Measurements from ENCODE around the gene MYOZ1. TPM values are rescaled to one million over a fixed set of nuclear protein-coding genes. Genes with fewer than 3 reads are reported as not detected.
"Not testable (repeated sequence)": the region's sequence is repeated elsewhere in the genome, so short reads cannot be mapped to it uniquely, and the experiment has no call there.

The MYOZ1 gene
- total RNA-seq (1,000 to 10,000 TPM in 3 of 4 donors, 100 to 1,000 TPM in 1; 805 to 1,915 (median 1,417) TPM), polyA plus RNA-seq (1,000 to 10,000 TPM in 1 of 3 donors, 100 to 1,000 TPM in 2; 318 to 1,157 (median 878) TPM)
- long read RNA-seq, donor 1, transcript MYOZ1-201 (6 exons, 1,541 nt), result major isoform, 431 of 505 reads
- long read RNA-seq, donor 1, partial matches to known transcripts, result 55 of 505 reads
- long read RNA-seq, donor 1, other reads (novel, unspliced or antisense), result 19 of 505 reads
- long read RNA-seq, donor 2, transcript MYOZ1-201 (6 exons, 1,541 nt), result major isoform, 632 of 754 reads
- long read RNA-seq, donor 2, partial matches to known transcripts, result 84 of 754 reads
- long read RNA-seq, donor 2, other reads (novel, unspliced or antisense), result 38 of 754 reads

- Histone ChIP-seq H3K9me3 (no peaks in the 10 kb centered on the region), H3K36me3 (ENCODE audit: insufficient read depth in 1 of 2, low read depth in 1 of 2) (peaks cover 0 to 19% of the 10 kb centered on the region in 2 donors), H3K27ac (peak within 1 kb of the TSS; percentile 98), H3K27me3 (ENCODE audit: insufficient read depth in 3 of 3, low read length in 2 of 3) (no peaks in the 10 kb centered on the region), H3K4me1 (peaks cover 34% of the 10 kb centered on the region), H3K4me3 (peak within 1 kb of the TSS; percentile 77)
- DNase-seq (peak; percentile 44 to 86), ATAC-seq (peak; percentile 73 to 84 (median 80))
- WGBS, 3 donors, result 21 to 30% (median 22%) methylated on average over 9 of the region's 9 CpGs
- intact Hi-C loops (cut with DNase I), result loop anchor here (5.0 kb wide), 2 partner anchors 64 to 89 kb away; no protein-coding TSS in a partner anchor
- TF ChIP-seq CTCF (IDR thresholded peaks at IDR 0.05), result no peak
These were observed at the start of gene MYOZ1 for GRCh38 chr10:73641328-73642060. TSS of gene MYOZ1 (minus strand) at chr10:73641474. CDS start at chr10:73640017, 1,457 bp downstream.

GRCh38 chr10:73690755-73691154, 49.5 kb upstream of the MYOZ1 start:
- ATAC-seq; H3K4me3 ChIP-seq; H3K9me3 ChIP-seq; H3K27me3 ChIP-seq (ENCODE audit: insufficient read depth in 3 of 3, low read length in 2 of 3); DNase-seq; H3K4me1 ChIP-seq; H3K27ac ChIP-seq; intact Hi-C loops (cut with DNase I): not testable (repeated sequence)
- H3K36me3 ChIP-seq (ENCODE audit: insufficient read depth in 1 of 2, low read depth in 1 of 2), result peaks cover 0 to 24% of the 10 kb centered on the region in 2 donors
- WGBS, 3 donors, result 87 to 91% (median 90%) methylated on average over 6 of the region's 6 CpGs

- H3K36me3 ChIP-seq (ENCODE audit: insufficient read depth in 1 of 2, low read depth in 1 of 2), result peaks cover 0 to 26% of the 10 kb centered on the region in 2 donors
- H3K27ac ChIP-seq; intact Hi-C loops (cut with DNase I); H3K27me3 ChIP-seq (ENCODE audit: insufficient read depth in 3 of 3, low read length in 2 of 3); ATAC-seq; H3K4me1 ChIP-seq; H3K9me3 ChIP-seq; DNase-seq; H3K4me3 ChIP-seq: not testable (repeated sequence)
- 96 to 98% (median 98%) methylated on average over 10 to 26 of the region's 28 CpGs for WGBS, 3 donors
These were observed 48.3 kb upstream of the MYOZ1 start for GRCh38 chr10:73689596-73689995.

- H3K27ac ChIP-seq; DNase-seq; H3K4me1 ChIP-seq; H3K4me3 ChIP-seq; ATAC-seq; H3K27me3 ChIP-seq (ENCODE audit: insufficient read depth in 3 of 3, low read length in 2 of 3); intact Hi-C loops (cut with DNase I); H3K9me3 ChIP-seq: not testable (repeated sequence)
- peaks cover 0 to 14% of the 10 kb centered on the region in 2 donors for H3K36me3 ChIP-seq (ENCODE audit: insufficient read depth in 1 of 2, low read depth in 1 of 2)
- WGBS, 3 donors, result 89 to 98% (median 90%) methylated on average over 1 of the region's 1 CpG
These were observed 46.4 kb upstream of the MYOZ1 start for GRCh38 chr10:73687641-73688040.

- intact Hi-C loops (cut with DNase I), result not testable (repeated sequence)
These were observed 33.3 kb upstream of the MYOZ1 start for GRCh38 chr10:73674546-73674945.

GRCh38 chr10:73668378-73668777, 27.1 kb upstream of the MYOZ1 start:
- DNase-seq; H3K4me1 ChIP-seq; H3K36me3 ChIP-seq (ENCODE audit: insufficient read depth in 1 of 2, low read depth in 1 of 2); intact Hi-C loops (cut with DNase I); H3K27me3 ChIP-seq (ENCODE audit: insufficient read depth in 3 of 3, low read length in 2 of 3); H3K4me3 ChIP-seq; H3K27ac ChIP-seq; H3K9me3 ChIP-seq; ATAC-seq: not testable (repeated sequence)
- WGBS, 3 donors, result 80 to 95% (median 85%) methylated on average over 2 to 3 of the region's 4 CpGs

More at GRCh38 chr10:73674546-73674945, 33.3 kb upstream of the MYOZ1 start:
- peak; percentile 51 to 80 for DNase-seq
- peak overlapping the region; percentile 30 for H3K27ac ChIP-seq
- WGBS, 3 donors, result 20 to 26% methylated on average over 6 to 11 of the region's 20 CpGs; no CpG with 5 or more reads in 1 of the 3 donors
- H3K27me3 ChIP-seq (ENCODE audit: insufficient read depth in 3 of 3, low read length in 2 of 3); H3K9me3 ChIP-seq; H3K4me3 ChIP-seq; H3K36me3 ChIP-seq (ENCODE audit: insufficient read depth in 1 of 2, low read depth in 1 of 2); ATAC-seq; H3K4me1 ChIP-seq: not testable (repeated sequence)

- H3K36me3 ChIP-seq (ENCODE audit: insufficient read depth in 1 of 2, low read depth in 1 of 2); H3K27me3 ChIP-seq (ENCODE audit: insufficient read depth in 3 of 3, low read length in 2 of 3); intact Hi-C loops (cut with DNase I); H3K9me3 ChIP-seq; ATAC-seq; H3K4me3 ChIP-seq; H3K27ac ChIP-seq; DNase-seq; H3K4me1 ChIP-seq: not testable (repeated sequence)
- 27 to 39% (median 33%) methylated on average over 4 of the region's 5 CpGs for WGBS, 3 donors
These were observed 25.0 kb upstream of the MYOZ1 start for GRCh38 chr10:73666153-73666809.

- ATAC-seq; H3K27me3 ChIP-seq (ENCODE audit: insufficient read depth in 3 of 3, low read length in 2 of 3); intact Hi-C loops (cut with DNase I); H3K4me1 ChIP-seq; H3K36me3 ChIP-seq (ENCODE audit: insufficient read depth in 1 of 2, low read depth in 1 of 2); DNase-seq; H3K9me3 ChIP-seq; H3K4me3 ChIP-seq: not testable (repeated sequence)
- H3K27ac ChIP-seq, result peak overlapping the region; percentile 4
- WGBS, 3 donors, result 76 to 92% (median 91%) methylated on average over 3 of the region's 3 CpGs
These were observed 24.3 kb upstream of the MYOZ1 start for GRCh38 chr10:73665581-73665980.

GRCh38 chr10:73664156-73665040, 23.1 kb upstream of the MYOZ1 start:
- peak; percentile 55 to 70 for DNase-seq
- H3K9me3 ChIP-seq; H3K36me3 ChIP-seq (ENCODE audit: insufficient read depth in 1 of 2, low read depth in 1 of 2); H3K4me3 ChIP-seq; intact Hi-C loops (cut with DNase I); H3K27me3 ChIP-seq (ENCODE audit: insufficient read depth in 3 of 3, low read length in 2 of 3): not testable (repeated sequence)
- 73 to 78% (median 75%) methylated on average over 12 to 13 of the region's 13 CpGs for WGBS, 3 donors
- peak in 1 of 4 donors; percentile 48 for ATAC-seq
- Histone ChIP-seq H3K4me1 (peaks cover 17% of the 10 kb centered on the region), H3K27ac (peak overlapping the region; percentile 10)
